Prostate gland (tissue), 2 donors: ENCODE results near the gene KDM5A. TPM values are rescaled to one million over a fixed set of nuclear protein-coding genes. Genes with fewer than 3 reads are reported as not detected.
"Not testable (repeated sequence)": the region's sequence is repeated elsewhere in the genome, so short reads cannot be mapped to it uniquely, and the experiment has no call there.

Source experiments
- DNase-seq: peaks from one replicate; pipeline ENCODE4 v3.0.0-alpha.2; 2019; ENCODE audit warnings: low spot score
- H3K27ac ChIP-seq, 2 donors: fragments of 200-600 bp; sonication (generic); 2 replicates each; pipeline ENCODE4 v1.5.1; 2017 to 2019
- H3K27me3 ChIP-seq: fragments of 200-600 bp; sonication (generic); replicated peaks from 2 replicates; pipeline ENCODE4 v1.5.1; 2019; ENCODE audit not compliant: insufficient read depth
- H3K36me3 ChIP-seq, 2 donors: fragments of 200-600 bp; sonication (generic); 1 replicate in 1 of 2; 2 replicates in 1 of 2; pipeline versions ENCODE4 v1.5.1 to v1.8.1; 2017 to 2019
- H3K4me1 ChIP-seq: fragments of 200-600 bp; sonication (generic); replicated peaks from 2 replicates; pipeline ENCODE4 v1.5.1; 2019
- H3K4me3 ChIP-seq, 2 donors: fragments of 200-600 bp; sonication (generic); 2 replicates each; pipeline ENCODE4 v1.5.1; 2017 to 2019
- H3K9me3 ChIP-seq: fragments of 200-600 bp; sonication (generic); 2 replicates; pipeline ENCODE4 v1.5.1; 2017
- CTCF ChIP-seq, 4 experiments: fragments of 200-600 bp in 2 of 4; fragments of 450-650 bp in 2 of 4; sonication (generic) in 2 of 4; IDR thresholded peaks; 1 replicate in 3 of 4; 2 replicates in 1 of 4; pipeline ENCODE4 v1.5.1; 2016 to 2019; ENCODE audit warnings: antibody characterized with exemption in 4 of 4, mild to moderate bottlenecking in 2 of 4, moderate library complexity in 2 of 4
- POLR2A ChIP-seq: fragments of 450-650 bp; IDR thresholded peaks from one replicate; pipeline ENCODE4 v1.6.1; 2016; ENCODE audit warnings: antibody characterized with exemption, mild to moderate bottlenecking
- POLR2AphosphoS5 ChIP-seq: sonication (generic); formaldehyde crosslinking; IDR thresholded peaks from one replicate; pipeline ENCODE4 v1.6.1; 2017; ENCODE audit warnings: antibody characterized with exemption
- WGBS: methylation state at CpG from one replicate; pipeline ENCODE4 v1.1.5; 2018; 5-methylcytosine and 5-hydroxymethylcytosine counted together
- intact Hi-C: fragments of 100-400 bp; cut with DNase I; formaldehyde crosslinking; loops from one replicate; pipeline ENCODE4 v1.14.2; 2022
- total RNA-seq, 2 donors: library from RNA; depleted of rRNA; stranded (reverse); fragments of >200 nt; gene quantifications; one replicate each; pipeline ENCODE4 v1.1.0, GENCODE V29; 2016

The KDM5A gene
- total RNA-seq, 2 donors from 2014 or later = 38.5 to 51.0 TPM

- H3K4me1 ChIP-seq = no peaks in the 10 kb centered on the region
- no peak overlapping the region for H3K27ac ChIP-seq
- H3K4me3 ChIP-seq = no peak overlapping the region
- H3K9me3 ChIP-seq = no peaks in the 10 kb centered on the region
- intact Hi-C loops = no loop called here
- TF ChIP-seq POLR2A (no peak), POLR2AphosphoS5 (no peak)
- no peaks in the 10 kb centered on the region for H3K36me3 ChIP-seq
- 86% methylated on average over 9 of the region's 9 CpGs for WGBS
- DNase-seq = no peak
- no peaks in the 10 kb centered on the region for H3K27me3 ChIP-seq
Measured at GRCh38 chr12:238116-238515, 151.0 kb downstream of the KDM5A start.

GRCh38 chr12:237026-237815 is 151.9 kb downstream of the KDM5A start:
- no peaks in the 10 kb centered on the region for H3K4me1 ChIP-seq
- H3K27me3 ChIP-seq = no peaks in the 10 kb centered on the region
- no peak overlapping the region for H3K4me3 ChIP-seq
- DNase-seq = no peak
- H3K36me3 ChIP-seq = no peaks in the 10 kb centered on the region
- 91% methylated on average over 13 of the region's 13 CpGs for WGBS
- TF ChIP-seq CTCF (IDR thresholded peaks at IDR 0.05) (no peak), POLR2A (no peak), POLR2AphosphoS5 (no peak)
- H3K27ac ChIP-seq = no peak overlapping the region
- intact Hi-C loops = no loop called here
- no peaks in the 10 kb centered on the region for H3K9me3 ChIP-seq

- Histone ChIP-seq H3K4me3 (no peak overlapping the region), H3K27ac (no peak overlapping the region), H3K4me1 (no peaks in the 10 kb centered on the region), H3K27me3 (no peaks in the 10 kb centered on the region), H3K9me3 (no peaks in the 10 kb centered on the region), H3K36me3 (no peaks in the 10 kb centered on the region)
- WGBS = 83% methylated on average over 3 of the region's 3 CpGs
- TF ChIP-seq POLR2AphosphoS5 = no peak
- no peak for TF ChIP-seq POLR2A
- no peak for TF ChIP-seq CTCF (IDR thresholded peaks at IDR 0.05)
- intact Hi-C loops = no loop called here
- DNase-seq = no peak
Measured at GRCh38 chr12:236445-236844, 152.7 kb downstream of the KDM5A start.

GRCh38 chr12:235967-236366 is 153.2 kb downstream of the KDM5A start:
- H3K27me3 ChIP-seq, H3K36me3 ChIP-seq, H3K27ac ChIP-seq, H3K4me1 ChIP-seq, H3K4me3 ChIP-seq, intact Hi-C loops, DNase-seq, H3K9me3 ChIP-seq: not testable (repeated sequence)
- WGBS = 88% methylated on average over 4 of the region's 4 CpGs

GRCh38 chr12:234891-235415 is 154.2 kb downstream of the KDM5A start:
- no peak for DNase-seq

More at GRCh38 chr12:234891-235415, 154.2 kb downstream of the KDM5A start:
- Histone ChIP-seq H3K27me3 (no peaks in the 10 kb centered on the region), H3K4me3 (no peak overlapping the region), H3K9me3 (no peaks in the 10 kb centered on the region), H3K4me1 (no peaks in the 10 kb centered on the region), H3K27ac (no peak overlapping the region), H3K36me3 (no peaks in the 10 kb centered on the region)
- intact Hi-C loops = no loop called here
- TF ChIP-seq POLR2A (no peak), CTCF (IDR thresholded peaks at IDR 0.05) (no peak), POLR2AphosphoS5 (no peak)
- 94% methylated on average over 10 of the region's 10 CpGs for WGBS
